NCI-H2029 (cell line): ENCODE measurements around the gene CABLES1.

ENCODE experiments used
- DNase-seq: peaks from one replicate; lab custom pipeline; 2025; lab: John Stamatoyannopoulos, UW

CABLES1 gene

DNA sequence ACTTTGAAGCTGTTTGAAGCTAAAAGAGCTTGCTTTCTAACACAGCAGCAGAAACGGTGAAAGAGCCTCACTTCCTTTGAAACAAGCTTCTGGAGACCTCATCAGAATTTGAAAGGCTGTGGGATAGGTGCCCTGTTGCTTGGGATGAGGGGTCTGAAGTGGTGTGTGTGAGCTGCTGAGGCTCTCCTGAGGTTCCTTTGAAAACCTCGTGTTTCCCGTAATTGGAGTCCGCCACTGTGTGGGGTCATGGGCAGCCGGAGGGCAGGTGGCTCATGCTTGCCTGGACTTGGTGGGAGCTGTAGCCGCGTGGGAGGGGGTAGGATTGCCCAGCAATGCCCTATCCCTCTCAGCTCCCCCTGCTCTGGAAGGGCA, 34.4 kb downstream of the CABLES1 start:
- no peak for DNase-seq

DNA sequence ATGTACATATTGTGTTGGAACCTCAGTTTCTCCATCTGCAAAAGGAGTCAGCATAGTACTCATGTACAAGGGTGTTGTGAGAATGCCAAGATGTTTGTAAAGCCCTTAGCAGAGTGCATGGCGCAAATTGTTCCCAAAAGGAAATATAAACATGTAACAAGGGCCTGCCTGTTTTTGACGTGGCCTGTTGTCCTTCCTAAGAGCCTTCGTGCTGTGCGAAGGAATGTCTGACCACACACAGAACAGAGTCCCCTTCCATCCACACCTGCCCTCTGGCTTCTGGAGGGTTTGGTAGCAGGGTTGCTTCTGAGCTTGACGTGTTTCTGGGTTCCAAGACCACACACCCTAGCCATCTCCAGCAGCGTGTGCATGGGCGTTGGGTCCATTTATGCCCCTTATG, 34.9 kb downstream of the CABLES1 start:
- DNase-seq = no peak

DNA sequence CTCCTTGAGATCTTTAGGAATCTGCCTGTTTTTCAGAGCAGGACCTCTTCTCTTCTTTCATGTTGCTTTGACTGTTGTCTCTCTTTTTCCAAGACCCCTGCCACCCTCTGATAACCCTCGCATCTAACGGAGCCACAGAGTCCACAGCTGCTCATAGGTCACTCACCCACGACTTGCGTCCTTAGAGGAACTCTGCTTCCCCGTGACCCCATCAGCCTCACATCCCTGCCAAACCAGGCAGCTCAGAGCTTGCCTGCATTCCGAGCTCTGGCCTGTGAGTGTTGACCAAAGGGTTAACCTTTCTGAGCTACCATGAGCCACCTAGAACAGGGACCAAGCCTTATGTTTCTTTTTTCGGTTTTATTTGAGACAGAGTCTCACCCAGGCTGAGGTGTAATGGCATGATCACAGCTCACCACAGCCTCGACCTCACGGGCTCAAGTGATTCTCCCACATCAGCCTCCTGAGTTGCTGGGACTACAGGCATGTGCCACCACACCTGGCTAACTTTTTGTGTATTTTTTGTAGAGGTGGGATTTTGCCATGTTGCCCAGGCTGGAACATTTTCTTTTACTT, 36.4 kb downstream of the CABLES1 start:
- DNase-seq = no peak

DNA sequence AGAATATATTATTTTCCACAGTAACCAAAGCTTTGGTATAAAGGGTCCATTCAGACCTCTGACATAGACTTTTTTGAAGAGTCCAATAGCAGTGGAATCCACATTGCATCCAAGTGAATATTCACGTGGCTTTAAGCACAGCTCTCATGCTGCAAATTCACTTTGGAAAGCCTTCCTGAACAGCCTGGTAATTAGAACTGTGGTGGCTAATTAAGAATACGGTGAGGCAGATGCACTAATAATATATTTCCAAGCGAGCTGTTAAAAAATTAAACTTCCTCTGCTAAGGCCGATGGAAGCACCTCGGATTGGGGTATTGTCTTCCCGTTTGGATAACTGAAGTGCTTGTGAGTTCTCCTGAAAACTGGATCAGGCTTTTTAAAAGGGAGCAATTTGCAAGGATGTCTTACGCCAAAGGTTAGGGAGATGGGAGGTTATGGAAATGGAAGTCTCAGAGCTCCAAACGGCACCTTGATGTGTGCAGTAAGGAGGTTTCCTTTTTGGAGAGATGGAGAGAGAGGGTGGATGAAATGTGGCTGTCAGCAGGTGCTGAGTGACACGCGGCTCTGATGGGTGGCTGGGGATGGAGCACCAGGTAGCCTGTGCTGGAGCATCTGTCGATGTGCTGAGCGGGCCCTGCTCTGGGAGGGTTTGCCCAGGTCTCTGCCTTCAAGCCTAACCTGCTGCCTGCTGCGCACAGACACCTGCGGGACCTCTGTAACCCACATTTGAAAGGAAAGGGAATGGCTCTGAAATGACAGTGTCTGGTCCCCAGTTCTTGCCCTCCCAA, 37.5 kb downstream of the CABLES1 start:
- DNase-seq = no peak

DNA sequence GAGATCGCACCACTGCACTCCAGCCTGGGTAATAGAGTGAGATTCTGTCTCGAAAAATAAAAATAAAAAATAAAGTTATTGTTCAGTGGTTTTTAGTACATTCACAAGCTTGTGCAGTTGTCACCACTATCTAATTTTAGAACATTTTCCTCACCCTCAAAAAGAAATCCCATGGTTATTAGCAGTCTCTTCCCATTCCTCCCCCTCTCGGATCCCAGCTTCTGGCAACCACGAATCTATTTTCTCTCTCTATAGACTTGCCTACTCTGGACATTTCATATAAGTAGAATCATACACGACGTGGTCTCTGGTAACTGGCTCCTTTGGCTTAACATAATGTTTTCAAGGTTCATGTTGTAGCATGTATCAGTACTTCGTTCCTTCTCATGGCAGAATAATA, 38.6 kb downstream of the CABLES1 start:
- DNase-seq = no peak

DNA sequence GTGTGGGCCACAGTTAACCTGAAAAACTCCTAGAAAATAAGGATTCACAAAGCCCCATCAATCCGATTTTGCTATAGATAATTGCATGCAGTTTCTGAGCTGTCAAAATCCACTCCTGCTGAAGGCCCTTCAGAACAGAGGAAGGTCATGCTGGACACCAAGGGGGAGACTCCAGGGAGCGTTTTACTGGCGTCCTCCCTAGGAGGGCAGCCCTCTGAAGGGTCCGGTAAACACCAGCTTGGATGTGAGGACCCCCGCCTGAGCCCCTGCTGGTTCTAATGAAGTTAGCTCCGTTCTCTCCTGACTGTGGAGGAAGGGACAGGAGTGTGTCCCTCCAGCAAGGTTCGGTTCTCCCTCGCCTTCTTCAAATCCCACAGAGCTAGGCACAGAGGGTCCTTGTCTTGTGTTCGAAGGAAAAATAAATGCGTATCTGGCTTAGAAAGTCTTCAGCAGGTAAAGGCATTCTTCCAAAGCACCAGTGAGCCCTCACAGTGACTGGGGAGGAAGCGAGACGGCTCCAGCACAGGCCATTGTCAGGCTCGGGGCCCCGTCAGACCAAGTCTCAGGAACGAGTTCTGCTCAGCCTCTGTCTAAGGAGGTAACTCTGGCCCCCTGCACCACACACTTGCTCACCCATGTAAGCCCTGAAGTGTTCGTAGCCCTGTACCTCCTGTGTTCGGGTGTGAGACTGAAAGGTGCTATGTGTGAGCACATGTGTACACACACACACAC, 41.6 kb downstream of the CABLES1 start:
- DNase-seq = no peak

DNA sequence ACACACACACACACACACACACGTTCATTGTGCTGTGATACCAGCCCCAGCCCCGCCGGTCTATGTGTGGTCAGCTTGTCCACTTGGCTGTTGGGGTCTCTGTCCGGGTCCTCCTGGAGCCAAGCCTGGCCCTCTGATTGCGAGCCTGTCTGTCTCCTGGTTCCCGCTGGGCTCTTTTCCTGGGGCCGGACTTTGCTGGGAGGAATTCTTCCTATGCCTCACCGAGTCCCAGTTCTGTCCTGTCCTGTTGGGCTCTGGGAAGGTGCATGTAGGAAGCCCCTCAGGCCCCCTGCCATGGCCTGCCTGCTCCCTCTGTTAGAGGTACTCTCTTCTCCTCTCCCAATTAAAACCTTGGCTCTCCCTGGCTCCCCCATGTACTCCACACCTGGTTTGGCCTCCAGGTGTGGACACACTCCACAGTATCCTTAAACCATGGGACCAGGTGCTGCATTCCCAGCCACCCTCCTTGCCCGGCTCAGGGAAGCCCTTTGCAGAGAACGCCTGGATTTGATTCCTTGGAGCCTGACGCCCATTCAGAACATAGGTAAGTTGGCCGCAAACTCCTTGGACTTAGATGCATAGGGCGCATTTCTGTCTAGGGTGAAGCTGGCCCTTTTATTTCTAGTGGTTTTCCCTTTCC, 42.3 kb downstream of the CABLES1 start:
- no peak for DNase-seq

DNA sequence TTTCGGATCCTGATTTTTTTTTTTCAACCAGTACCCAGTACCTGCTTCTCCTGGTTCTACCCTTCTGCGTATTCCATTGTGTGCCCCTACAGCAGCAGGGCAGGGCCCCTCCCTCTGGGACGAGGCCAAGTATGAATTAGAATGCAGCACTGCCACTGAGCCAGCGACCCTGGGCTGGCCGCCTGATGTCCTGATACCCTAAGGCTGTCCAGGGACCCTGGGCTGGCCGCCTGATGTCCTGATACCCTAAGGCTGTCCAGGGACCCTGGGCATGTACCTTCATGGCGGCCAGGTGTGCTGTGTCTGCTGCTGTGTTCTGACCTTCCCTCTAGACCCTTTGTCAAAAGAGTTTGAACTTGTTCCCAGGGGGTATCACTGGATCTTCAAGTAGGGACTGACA, 42.9 kb downstream of the CABLES1 start:
- no peak for DNase-seq

DNA sequence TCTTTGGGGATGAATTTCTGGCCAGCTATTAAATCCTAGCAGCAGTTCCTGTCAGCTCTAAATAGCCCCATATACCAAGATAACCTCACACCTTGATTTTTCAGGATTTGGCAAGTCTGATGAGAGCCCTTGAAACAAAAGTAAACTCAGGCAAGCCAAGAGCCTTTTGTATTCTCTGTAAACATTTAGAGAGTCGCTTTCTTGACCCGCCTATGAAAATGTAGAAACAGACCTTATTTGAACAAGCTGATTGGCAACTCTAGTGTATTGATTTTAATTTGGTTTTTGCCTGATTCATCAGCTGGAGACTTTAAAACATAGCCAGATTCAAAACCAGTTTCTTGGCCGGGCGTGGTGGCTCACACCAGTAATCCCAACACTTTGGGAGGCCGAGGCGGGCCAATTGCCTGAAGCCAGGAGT, 43.4 kb downstream of the CABLES1 start:
- peak; percentile 69 for DNase-seq

DNA sequence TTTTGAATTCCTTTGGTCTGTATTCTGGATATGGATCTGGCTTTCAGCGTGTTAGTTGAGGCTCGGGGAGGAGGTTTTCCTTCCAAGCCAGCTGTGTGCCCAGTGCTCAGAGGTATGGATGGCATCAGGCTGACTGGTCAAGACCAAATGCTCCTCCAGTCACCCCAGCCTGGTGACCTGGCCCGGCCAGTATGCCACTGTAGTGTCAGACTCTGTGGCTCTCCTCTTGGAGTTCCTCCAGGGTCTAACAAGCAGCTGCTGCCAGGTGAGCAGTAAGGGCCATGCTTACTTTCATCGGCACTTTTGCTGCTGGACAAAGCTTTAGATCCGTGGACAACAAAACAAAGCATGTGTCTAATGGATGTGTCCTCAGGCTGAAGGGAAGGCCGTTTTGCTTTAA, 44.1 kb downstream of the CABLES1 start:
- DNase-seq = no peak

DNA sequence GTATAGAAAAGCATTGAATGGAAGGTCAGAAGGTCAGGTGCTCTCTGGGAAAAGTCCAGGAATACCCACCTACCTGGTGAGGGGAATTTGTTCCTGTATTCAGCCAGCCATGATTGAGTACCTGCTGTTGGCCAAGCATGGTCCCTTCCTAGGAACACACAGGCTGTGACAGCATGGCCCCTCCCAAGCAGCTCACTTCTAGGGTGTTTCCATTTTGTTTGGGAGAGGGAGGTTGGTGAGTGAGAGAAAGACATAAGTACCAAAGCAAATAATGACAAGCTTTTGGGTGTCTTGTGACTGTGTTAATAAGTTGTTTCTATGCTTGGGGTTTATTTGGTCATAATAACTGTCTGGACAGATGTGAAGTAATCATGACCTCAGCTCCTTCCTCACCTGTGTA, 46.3 kb downstream of the CABLES1 start:
- peak; percentile 41 for DNase-seq

DNA sequence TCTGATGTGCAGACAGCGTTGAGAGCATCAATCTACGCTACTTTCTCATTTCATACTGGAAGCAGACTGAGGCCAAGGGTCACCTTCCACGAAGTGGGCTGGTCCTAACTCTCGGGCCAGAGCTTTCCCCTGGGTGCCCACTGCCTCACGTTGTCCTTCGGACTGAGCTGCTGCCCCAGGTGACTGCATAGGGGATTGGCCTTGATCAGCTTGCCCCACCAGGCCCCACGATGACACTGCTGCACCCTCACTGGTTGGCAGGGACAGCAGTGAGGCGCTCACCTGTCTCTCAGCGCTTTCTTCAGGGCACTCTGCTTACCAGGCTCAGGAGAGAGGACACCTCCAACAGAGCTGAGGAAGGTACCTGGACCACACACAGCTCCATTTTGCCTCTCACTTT, 47.3 kb downstream of the CABLES1 start:
- no peak for DNase-seq

DNA sequence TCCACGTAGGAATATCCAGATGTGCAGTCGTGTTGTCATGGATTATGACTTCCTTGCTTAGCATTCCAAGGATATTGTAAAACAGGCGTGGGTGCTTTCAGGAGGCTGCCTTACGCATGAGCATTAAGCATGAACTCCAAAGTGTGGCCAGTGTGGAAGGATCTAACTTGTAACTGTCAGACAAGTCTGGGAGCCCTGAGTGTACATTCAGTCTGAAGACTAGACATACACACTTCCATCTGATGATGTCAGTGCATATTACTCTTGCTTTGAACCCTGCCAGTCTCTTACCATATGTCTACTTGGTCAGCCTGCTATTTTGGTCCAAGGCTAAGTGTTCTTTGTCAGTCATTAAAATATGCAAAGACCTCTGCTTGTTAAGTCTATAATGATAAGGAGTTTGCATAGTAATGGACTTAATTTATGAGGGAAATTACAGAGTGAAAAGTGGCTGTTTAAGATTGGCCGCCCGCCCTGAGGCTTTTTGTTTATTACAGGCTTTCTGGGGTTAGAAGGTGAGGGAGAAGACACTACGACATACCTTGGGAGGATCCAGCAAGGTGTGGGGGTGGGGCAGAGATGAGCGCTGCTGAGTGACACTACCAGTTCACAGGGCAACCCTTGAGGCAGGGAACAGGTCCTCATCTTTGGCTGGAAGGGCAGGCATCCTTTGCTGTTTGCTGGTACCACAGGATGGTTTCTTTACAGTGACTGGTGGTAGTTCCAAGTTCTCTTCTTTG, 48.3 kb downstream of the CABLES1 start:
- no peak for DNase-seq

DNA sequence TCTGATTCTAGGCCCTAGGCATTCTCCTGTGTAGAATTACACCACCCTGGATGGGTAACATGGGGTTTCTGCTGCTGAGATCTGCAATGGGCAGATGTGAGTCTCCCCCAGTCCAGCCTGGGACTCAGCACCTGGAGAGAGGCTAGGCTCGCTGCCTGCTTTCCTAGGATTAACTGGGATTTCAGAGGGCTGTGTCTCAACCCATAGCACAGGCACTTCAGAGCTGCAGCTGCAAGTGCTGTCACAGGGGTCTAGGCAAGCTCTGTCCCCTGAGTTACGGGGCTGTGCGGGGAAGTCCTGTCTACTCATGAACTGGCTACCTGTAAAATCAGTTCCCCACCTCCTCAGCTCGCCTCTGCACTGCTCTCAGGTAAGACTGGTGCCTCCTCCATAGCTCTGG, 51.5 kb downstream of the CABLES1 start:
- no peak for DNase-seq

DNA sequence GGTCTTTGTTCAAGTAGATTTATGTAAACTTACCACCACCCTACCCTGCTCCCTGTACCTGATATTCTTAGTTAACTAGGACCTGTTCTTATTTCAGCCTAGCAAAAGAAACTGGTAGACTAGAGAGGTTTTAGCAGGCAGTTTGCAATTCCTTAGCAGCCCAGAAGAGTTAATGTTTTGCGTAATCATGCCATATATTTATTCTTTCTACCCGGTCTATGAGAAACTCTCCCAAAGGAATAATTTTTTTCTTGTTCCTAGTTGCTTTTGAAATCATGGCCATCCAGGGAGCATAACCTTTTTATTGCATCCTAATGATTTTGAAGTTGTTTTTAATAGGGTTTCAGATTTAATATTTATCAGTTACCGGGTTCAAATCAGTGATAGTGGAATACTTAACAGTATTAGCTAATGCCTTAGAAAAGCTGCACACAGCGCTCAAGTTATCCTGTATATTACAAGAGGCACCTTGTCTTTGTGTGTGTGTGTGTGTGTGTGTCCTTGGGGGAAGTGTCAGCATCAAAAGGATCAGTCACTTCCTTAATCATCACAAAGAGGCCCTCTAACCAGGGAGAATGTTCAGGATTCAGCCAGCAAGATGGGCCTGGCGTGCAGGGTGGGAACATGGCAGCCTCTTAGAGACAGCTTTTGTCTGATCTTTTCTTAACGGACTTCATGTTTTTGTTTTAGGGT, 52.9 kb downstream of the CABLES1 start:
- no peak for DNase-seq

DNA sequence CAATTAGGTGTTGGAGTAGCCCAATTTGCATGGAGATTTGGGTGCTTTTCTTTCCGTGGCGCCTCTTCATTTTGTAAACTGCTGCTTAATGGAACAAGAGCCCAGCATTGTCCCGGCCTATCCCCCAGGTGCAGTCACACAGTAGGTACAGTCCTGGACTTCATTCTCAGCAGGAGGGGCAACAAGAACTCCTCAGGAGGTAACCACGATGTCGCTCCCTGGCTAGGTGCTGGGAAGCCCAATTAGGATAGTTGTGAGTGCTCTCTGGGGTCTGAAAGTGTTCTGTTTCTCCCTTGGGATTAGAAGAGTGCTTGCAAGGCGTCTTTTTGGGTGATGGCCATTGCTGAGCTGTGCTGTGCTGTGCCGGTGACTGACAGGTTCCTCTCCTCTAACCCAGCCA, 53.8 kb downstream of the CABLES1 start:
- no peak for DNase-seq

DNA sequence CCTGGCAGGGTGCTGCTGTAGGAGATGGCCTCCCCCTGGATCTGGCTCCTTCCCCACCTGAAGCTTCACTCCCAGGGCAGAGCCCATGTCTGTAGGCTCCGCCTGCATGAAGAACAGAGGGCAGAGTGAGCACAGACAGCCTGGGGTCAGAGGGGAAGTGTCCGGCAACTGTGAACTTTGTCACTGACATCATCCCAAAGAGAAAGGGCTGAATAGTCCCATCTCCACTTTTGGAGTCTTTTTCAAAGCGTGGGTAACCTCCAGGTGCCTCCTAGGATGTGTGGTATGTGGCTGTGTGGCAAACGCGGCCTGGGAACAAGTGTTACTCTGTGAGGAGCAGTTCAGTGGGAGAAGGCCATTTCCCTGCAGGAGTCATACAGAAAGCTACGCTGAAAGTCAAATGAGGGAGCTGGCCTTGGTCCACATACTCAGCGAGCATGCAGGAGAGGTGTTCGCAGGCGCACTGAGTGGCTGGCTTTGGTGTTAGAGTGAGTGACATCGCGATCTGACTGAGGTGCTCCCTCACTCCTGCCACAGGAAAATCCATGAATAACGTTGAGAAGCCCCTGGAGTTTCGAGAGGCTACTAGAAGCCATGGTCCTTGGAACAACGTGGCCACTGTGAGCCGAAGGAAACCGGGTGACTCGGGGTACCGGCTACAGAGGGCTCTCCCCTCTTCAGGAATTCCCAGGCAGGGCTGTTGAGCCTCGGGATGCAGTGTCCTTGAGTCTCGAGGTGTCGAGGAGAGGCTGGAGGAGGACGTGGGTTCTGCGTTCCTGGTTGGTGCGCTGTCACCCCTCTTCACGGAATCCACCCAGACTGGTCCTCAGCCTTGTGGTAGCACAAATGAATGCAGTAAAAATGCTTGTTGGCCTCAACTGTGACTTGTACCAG, 54.7 kb downstream of the CABLES1 start:
- no peak for DNase-seq

DNA sequence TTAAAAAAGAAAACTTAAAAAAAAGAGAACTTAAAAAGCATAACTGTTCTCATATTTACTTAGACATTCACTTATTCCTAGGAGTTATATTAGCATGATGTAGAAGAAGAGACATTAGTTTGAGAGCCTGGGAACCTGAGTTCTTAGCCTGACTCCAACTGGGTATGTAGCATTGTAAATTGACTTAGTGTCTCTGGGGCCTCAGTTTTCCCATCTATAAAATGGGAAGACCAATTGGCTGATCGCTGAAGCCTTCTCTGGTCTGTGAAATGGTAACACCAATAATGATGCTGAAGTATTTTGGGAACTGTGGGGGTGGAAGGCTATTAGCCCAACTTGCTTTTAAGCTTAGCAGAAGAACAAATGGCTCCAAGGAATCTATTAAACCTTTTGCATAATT, 55.9 kb downstream of the CABLES1 start:
- no peak for DNase-seq

DNA sequence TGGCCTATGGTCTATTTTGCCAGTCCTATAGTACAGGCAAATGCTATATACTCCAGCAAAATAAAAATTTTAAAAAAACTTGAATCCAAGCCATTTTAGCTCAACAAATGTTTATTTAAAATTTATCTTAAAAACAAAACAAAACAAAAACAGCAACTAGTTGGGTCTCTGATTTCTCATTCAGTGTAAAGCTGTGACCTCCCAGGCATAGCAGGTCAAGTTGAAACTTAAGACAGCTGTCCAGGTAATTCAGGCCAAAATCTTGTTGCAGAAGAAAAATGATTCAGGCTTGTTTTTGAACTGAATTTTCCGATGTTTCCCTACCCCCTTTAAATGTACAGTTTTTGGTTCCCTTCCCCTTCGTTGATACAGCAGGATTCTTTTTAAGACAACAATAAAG, 58.5 kb downstream of the CABLES1 start:
- DNase-seq = no peak

DNA sequence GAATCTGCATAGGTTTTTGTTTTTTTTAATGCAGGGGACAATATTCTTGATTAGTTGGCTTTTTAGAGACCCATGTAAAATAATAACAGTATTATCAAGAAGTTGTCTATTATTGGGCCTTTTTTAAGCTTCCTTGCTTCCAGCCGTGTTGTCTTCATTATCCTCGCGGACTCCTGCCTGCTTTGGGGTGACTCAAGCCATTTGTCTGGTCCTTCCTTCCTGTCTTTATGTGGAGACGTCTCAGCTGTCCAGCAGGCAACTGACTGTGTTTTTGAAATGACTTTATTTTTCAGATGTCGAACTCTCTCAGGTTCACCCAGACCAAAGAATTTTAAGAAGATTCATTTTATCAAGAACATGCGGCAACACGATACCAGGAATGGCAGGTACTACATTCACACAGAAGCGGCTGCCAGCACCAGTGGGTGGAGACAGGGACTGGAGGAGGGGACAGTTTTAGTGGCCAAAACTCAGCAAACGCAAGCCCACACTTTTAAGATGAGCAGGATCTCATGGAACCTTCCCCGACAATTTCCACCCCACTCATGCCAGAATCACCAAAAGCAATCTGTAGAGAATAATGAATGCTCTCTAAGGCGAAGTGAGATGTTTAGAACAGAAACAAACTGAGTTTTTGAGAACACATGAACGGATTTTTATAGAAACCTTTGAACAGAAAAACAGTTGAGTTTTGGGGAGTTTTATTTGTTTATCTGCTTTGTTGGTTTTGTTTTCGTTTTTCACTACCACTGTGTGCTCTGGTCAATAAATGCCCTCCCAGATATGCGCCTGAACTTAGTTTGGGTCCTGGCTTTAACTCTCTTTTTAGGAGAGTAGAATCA, 59.1 kb downstream of the CABLES1 start:
- no peak for DNase-seq
